ENCODE measurements around the gene HOXA3.

The HOXA3 gene

GRCh38 chr7:27158436-27159265, 6.3 kb upstream of the HOXA3 start:
- H3K4me1 ChIP-seq (ENCODE audit: insufficient read depth, poor library complexity, severe bottlenecking): peaks cover 8% of the 10 kb centered on the region
- H3K4me3 ChIP-seq (ENCODE audit: severe bottlenecking): no peak overlapping the region
- peak; percentile 59 for DNase-seq (ENCODE audit: low spot score)
- TF ChIP-seq, protein P1, sequence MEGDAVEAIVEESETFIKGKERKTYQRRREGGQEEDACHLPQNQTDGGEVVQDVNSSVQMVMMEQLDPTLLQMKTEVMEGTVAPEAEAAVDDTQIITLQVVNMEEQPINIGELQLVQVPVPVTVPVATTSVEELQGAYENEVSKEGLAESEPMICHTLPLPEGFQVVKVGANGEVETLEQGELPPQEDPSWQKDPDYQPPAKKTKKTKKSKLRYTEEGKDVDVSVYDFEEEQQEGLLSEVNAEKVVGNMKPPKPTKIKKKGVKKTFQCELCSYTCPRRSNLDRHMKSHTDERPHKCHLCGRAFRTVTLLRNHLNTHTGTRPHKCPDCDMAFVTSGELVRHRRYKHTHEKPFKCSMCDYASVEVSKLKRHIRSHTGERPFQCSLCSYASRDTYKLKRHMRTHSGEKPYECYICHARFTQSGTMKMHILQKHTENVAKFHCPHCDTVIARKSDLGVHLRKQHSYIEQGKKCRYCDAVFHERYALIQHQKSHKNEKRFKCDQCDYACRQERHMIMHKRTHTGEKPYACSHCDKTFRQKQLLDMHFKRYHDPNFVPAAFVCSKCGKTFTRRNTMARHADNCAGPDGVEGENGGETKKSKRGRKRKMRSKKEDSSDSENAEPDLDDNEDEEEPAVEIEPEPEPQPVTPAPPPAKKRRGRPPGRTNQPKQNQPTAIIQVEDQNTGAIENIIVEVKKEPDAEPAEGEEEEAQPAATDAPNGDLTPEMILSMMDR (IDR thresholded peaks at IDR 0.05; ENCODE audit: poor library complexity, severe bottlenecking): no peak
- no peak for ATAC-seq (ENCODE audit: low read depth)
- no peaks in the 10 kb centered on the region for H3K27me3 ChIP-seq (ENCODE audit: insufficient read depth, poor library complexity, severe bottlenecking)
- H3K36me3 ChIP-seq (ENCODE audit: low read depth): peaks cover 13% of the 10 kb centered on the region
- no peaks in the 10 kb centered on the region for H3K9me3 ChIP-seq (ENCODE audit: severe bottlenecking)
- no peak overlapping the region for H3K27ac ChIP-seq (ENCODE audit: poor library complexity, severe bottlenecking)

GRCh38 chr7:27157702-27158431, 5.5 kb upstream of the HOXA3 start:
- DNase-seq (ENCODE audit: low spot score) (peak; percentile 40), ATAC-seq (ENCODE audit: low read depth) (no peak)
- TF ChIP-seq, protein P1 (IDR thresholded peaks at IDR 0.05; ENCODE audit: poor library complexity, severe bottlenecking): no peak
- H3K27ac ChIP-seq (ENCODE audit: poor library complexity, severe bottlenecking): no peak overlapping the region
- H3K9me3 ChIP-seq (ENCODE audit: severe bottlenecking): no peaks in the 10 kb centered on the region
- H3K36me3 ChIP-seq (ENCODE audit: low read depth): peaks cover 5% of the 10 kb centered on the region
- no peaks in the 10 kb centered on the region for H3K27me3 ChIP-seq (ENCODE audit: insufficient read depth, poor library complexity, severe bottlenecking)
- H3K4me3 ChIP-seq (ENCODE audit: severe bottlenecking): no peak overlapping the region
- peaks cover 8% of the 10 kb centered on the region for H3K4me1 ChIP-seq (ENCODE audit: insufficient read depth, poor library complexity, severe bottlenecking)

- Histone ChIP-seq H3K36me3 (ENCODE audit: low read depth) (no peaks in the 10 kb centered on the region), H3K4me3 (ENCODE audit: severe bottlenecking) (peak overlapping the region; percentile 46), H3K27ac (ENCODE audit: poor library complexity, severe bottlenecking) (peak overlapping the region; percentile 62), H3K4me1 (ENCODE audit: insufficient read depth, poor library complexity, severe bottlenecking) (peaks cover 8% of the 10 kb centered on the region), H3K9me3 (ENCODE audit: severe bottlenecking) (no peaks in the 10 kb centered on the region), H3K27me3 (ENCODE audit: insufficient read depth, poor library complexity, severe bottlenecking) (no peaks in the 10 kb centered on the region)
- DNase-seq (ENCODE audit: low spot score): peak; percentile 49
- TF ChIP-seq, protein P1 (IDR thresholded peaks at IDR 0.05; ENCODE audit: poor library complexity, severe bottlenecking): no peak
- no peak for ATAC-seq (ENCODE audit: low read depth)
Observed at GRCh38 chr7:27156916-27157701, 4.7 kb upstream of the HOXA3 start.

DNA sequence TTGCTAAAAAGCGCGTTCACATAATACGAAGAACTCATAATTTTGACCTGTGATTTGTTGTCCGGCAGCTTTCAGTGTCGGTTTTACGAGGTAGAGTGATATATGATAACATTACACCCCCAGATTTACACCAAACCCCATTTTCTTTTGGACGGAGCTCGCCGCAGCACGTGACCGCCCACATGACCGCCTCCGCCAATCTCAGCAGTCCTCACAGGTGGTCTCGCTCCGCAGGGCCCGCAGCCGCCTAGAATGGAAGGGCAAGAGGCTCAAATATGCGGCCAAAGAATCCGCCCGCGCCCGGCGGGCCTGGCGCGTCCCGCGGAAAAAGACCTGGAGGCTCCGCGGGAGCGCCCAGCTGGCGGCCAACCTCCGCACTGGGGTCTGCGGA, 4.1 kb upstream of the HOXA3 start, which contains the start of gene HOXA7:
TSS of gene HOXA7 (minus strand) at position 168 of the 391 bp plus-strand sequence. CDS start at position 38, 130 bp downstream.
- TF ChIP-seq, protein P1 (IDR thresholded peaks at IDR 0.05; ENCODE audit: poor library complexity, severe bottlenecking): no peak
- Histone ChIP-seq H3K4me3 (ENCODE audit: severe bottlenecking) (peak within 1 kb of the TSS; percentile 46), H3K4me1 (ENCODE audit: insufficient read depth, poor library complexity, severe bottlenecking) (peaks cover 8% of the 10 kb centered on the region), H3K9me3 (ENCODE audit: severe bottlenecking) (no peaks in the 10 kb centered on the region), H3K27me3 (ENCODE audit: insufficient read depth, poor library complexity, severe bottlenecking) (no peaks in the 10 kb centered on the region), H3K27ac (ENCODE audit: poor library complexity, severe bottlenecking) (peak within 1 kb of the TSS; percentile 62), H3K36me3 (ENCODE audit: low read depth) (no peaks in the 10 kb centered on the region)
- ATAC-seq (ENCODE audit: low read depth): peak; percentile 40
- peak; percentile 84 for DNase-seq (ENCODE audit: low spot score)

Data from RWPE2 (cell line).